H9 (cell line): ENCODE measurements around the gene ZNF346. TPM values are rescaled to one million over a fixed set of nuclear protein-coding genes. Genes with fewer than 3 reads are reported as not detected.

Experiments used
- DNase-seq: peaks from one replicate; pipeline ENCODE4 v3.0.0-alpha.2; 2017
- H2AFZ ChIP-seq: one replicate; pipeline ENCODE4 v1.6.1; 2013; ENCODE audit warnings: mild to moderate bottlenecking, low read length, control low read depth, moderate library complexity
- H2AK5ac ChIP-seq: 2 replicates; pipeline ENCODE4 v1.6.1; 2013; ENCODE audit warnings: low read length, control low read depth, mixed read lengths; ENCODE audit not compliant: insufficient read length
- H2BK120ac ChIP-seq: one replicate; pipeline ENCODE4 v1.6.1; 2013; ENCODE audit warnings: low read depth, mild to moderate bottlenecking, low read length, control low read depth, inconsistent platforms; ENCODE audit not compliant: poor library complexity, severe bottlenecking
- H2BK12ac ChIP-seq: 2 replicates; pipeline ENCODE4 v1.6.1; 2013; ENCODE audit warnings: low read length, control low read depth, mixed read lengths, low read depth; ENCODE audit not compliant: insufficient read length
- H2BK15ac ChIP-seq: 2 replicates; pipeline ENCODE4 v1.6.1; 2013; ENCODE audit warnings: low read depth, low read length, control low read depth
- H2BK20ac ChIP-seq: one replicate; pipeline ENCODE4 v1.6.1; 2013; ENCODE audit warnings: low read depth, mild to moderate bottlenecking, low read length, control low read depth, inconsistent platforms; ENCODE audit not compliant: poor library complexity, severe bottlenecking
- H2BK5ac ChIP-seq: 2 replicates; pipeline ENCODE4 v1.6.1; 2013; ENCODE audit warnings: low read length, control low read depth, mixed read lengths; ENCODE audit not compliant: insufficient read length
- H3K14ac ChIP-seq: 2 replicates; pipeline ENCODE4 v1.6.1; 2013; ENCODE audit warnings: low read length, control low read depth; ENCODE audit not compliant: insufficient read depth
- H3K18ac ChIP-seq: 2 replicates; pipeline ENCODE4 v1.6.1; 2013; ENCODE audit warnings: low read depth, mild to moderate bottlenecking, mixed read lengths, low read length, control low read depth; ENCODE audit not compliant: insufficient read length
- H3K23ac ChIP-seq: 2 replicates; pipeline ENCODE4 v1.6.1; 2013; ENCODE audit warnings: low read length, control low read depth, mixed read lengths, low read depth; ENCODE audit not compliant: insufficient read length
- H3K23me2 ChIP-seq: 2 replicates; pipeline ENCODE4 v1.6.1; 2013; ENCODE audit warnings: low read depth, mild to moderate bottlenecking, mixed read lengths, low read length, control low read depth; ENCODE audit not compliant: insufficient read length, poor library complexity, severe bottlenecking
- H3K27ac ChIP-seq: 2 replicates; pipeline ENCODE4 v1.5.1; 2013; ENCODE audit warnings: low read length, control low read depth, mixed read lengths, low read depth; ENCODE audit not compliant: insufficient read length
- H3K27me3 ChIP-seq: 2 replicates; pipeline ENCODE4 v1.6.1; 2013; ENCODE audit warnings: low read length, control low read depth, inconsistent platforms; ENCODE audit not compliant: insufficient read depth
- H3K4ac ChIP-seq: 2 replicates; pipeline ENCODE4 v1.6.1; 2013; ENCODE audit warnings: low read depth, mild to moderate bottlenecking, control low read depth, inconsistent platforms, low read length, moderate library complexity
- H3K4me1 ChIP-seq: 2 replicates; pipeline ENCODE4 v1.6.1; 2013; ENCODE audit warnings: low read length, control low read depth, inconsistent platforms; ENCODE audit not compliant: insufficient read depth
- H3K4me2 ChIP-seq: 2 replicates; pipeline ENCODE4 v1.6.1; 2013; ENCODE audit warnings: low read length, control low read depth, mixed read lengths; ENCODE audit not compliant: insufficient read length, insufficient read depth
- H3K56ac ChIP-seq: 2 replicates; pipeline ENCODE4 v1.6.1; 2013; ENCODE audit warnings: low read depth, mild to moderate bottlenecking, mixed read lengths, low read length, control low read depth; ENCODE audit not compliant: insufficient read length
- H3K79me1 ChIP-seq: 2 replicates; pipeline ENCODE4 v1.6.1; 2013; ENCODE audit warnings: low read depth, mild to moderate bottlenecking, moderate library complexity, low read length, control low read depth, inconsistent platforms; ENCODE audit not compliant: insufficient read depth, poor library complexity, severe bottlenecking
- H3K79me2 ChIP-seq: 2 replicates; pipeline ENCODE4 v1.6.1; 2013; ENCODE audit warnings: low read length, control low read depth, inconsistent platforms; ENCODE audit not compliant: insufficient read depth
- H3K9ac ChIP-seq: 2 replicates; pipeline ENCODE4 v1.6.1; 2013; ENCODE audit warnings: low read length, control low read depth, mixed read lengths; ENCODE audit not compliant: insufficient read length; ENCODE audit errors: extremely low read depth
- H3K9me3 ChIP-seq: one replicate; pipeline ENCODE4 v1.6.1; 2013; ENCODE audit warnings: low read depth, low read length, inconsistent platforms; ENCODE audit not compliant: control insufficient read depth
- H3T11ph ChIP-seq: one replicate; pipeline ENCODE4 v1.6.1; 2013; ENCODE audit warnings: mild to moderate bottlenecking, low read length, control low read depth, inconsistent platforms
- H4K20me1 ChIP-seq: one replicate; pipeline ENCODE4 v1.6.1; 2013; ENCODE audit not compliant: control insufficient read depth, insufficient read length, insufficient read depth
- H4K5ac ChIP-seq: 2 replicates; pipeline ENCODE4 v1.6.1; 2013; ENCODE audit warnings: low read depth, mild to moderate bottlenecking, mixed read lengths, low read length, control low read depth; ENCODE audit not compliant: insufficient read length
- H4K8ac ChIP-seq: replicated peaks from 2 replicates; pipeline ENCODE4 v1.6.1; 2013; ENCODE audit warnings: low read length, control low read depth, mixed read lengths, low read depth; ENCODE audit not compliant: insufficient read length
- H4K91ac ChIP-seq: 2 replicates; pipeline ENCODE4 v1.6.1; 2013; ENCODE audit warnings: low read depth, mild to moderate bottlenecking, moderate library complexity, mixed read lengths, low read length, control low read depth; ENCODE audit not compliant: insufficient read length
- H3K27ac Mint-ChIP-seq, 3 experiments: 2 replicates in 2 of 3; 3 replicates in 1 of 3; pipeline ENCODE4 v1.8.0; 2020 to 2021; ENCODE audit warnings: mixed read lengths in 3 of 3, mild to moderate bottlenecking in 1 of 3, moderate library complexity in 1 of 3
- H3K27me3 Mint-ChIP-seq: 2 replicates; pipeline ENCODE4 v1.8.0; 2021; ENCODE audit warnings: low read depth, mild to moderate bottlenecking, moderate library complexity, mixed read lengths
- H3K36me3 Mint-ChIP-seq, 3 experiments: 2 replicates in 2 of 3; 3 replicates in 1 of 3; pipeline ENCODE4 v1.8.0; 2020 to 2021; ENCODE audit warnings: low read depth in 3 of 3, mixed read lengths in 3 of 3; ENCODE audit not compliant: insufficient read depth in 1 of 3
- H3K4me1 Mint-ChIP-seq, 2 experiments: 2 replicates each; pipeline ENCODE4 v1.8.0; 2020; ENCODE audit warnings: mixed read lengths in 2 of 2
- H3K4me3 Mint-ChIP-seq, 2 experiments: 2 replicates in 1 of 2; 3 replicates in 1 of 2; pipeline ENCODE4 v1.8.0; 2020 to 2021; ENCODE audit warnings: mild to moderate bottlenecking in 2 of 2, mixed read lengths in 2 of 2, moderate library complexity in 1 of 2
- H3K9me3 Mint-ChIP-seq, 2 experiments: 2 replicates in 1 of 2; 3 replicates in 1 of 2; pipeline ENCODE4 v1.8.0; 2020; ENCODE audit warnings: mild to moderate bottlenecking in 2 of 2, mixed read lengths in 2 of 2, moderate library complexity in 1 of 2
- WGBS: extraction: QIAGEN DNeasy Blood & Tissue Kit; methylation state at CpG from one replicate; pipeline ENCODE4 v1.1.7; 2013; ENCODE audit warnings: missing lambda C conversion rate, low lambda C conversion rate, mixed read lengths; ENCODE audit not compliant: insufficient read length; ENCODE audit errors: extremely low coverage; 5-methylcytosine and 5-hydroxymethylcytosine counted together
- total RNA-seq: library from RNA; stranded (reverse); gene quantifications from 2 replicates; pipeline ENCODE4 v1.2.1, GENCODE V29; 2021
- TF ChIP-seq, protein P1 (sequence below): fragments of 200-600 bp; sonication (generic); conservative IDR thresholded peaks from 3 replicates; pipeline ENCODE4 v1.8.0; 2021; ENCODE audit warnings: antibody characterized with exemption, mild to moderate bottlenecking

ZNF346 gene
- total RNA-seq, 1 experiment from 2014 or later = 22.7 TPM

DNA sequence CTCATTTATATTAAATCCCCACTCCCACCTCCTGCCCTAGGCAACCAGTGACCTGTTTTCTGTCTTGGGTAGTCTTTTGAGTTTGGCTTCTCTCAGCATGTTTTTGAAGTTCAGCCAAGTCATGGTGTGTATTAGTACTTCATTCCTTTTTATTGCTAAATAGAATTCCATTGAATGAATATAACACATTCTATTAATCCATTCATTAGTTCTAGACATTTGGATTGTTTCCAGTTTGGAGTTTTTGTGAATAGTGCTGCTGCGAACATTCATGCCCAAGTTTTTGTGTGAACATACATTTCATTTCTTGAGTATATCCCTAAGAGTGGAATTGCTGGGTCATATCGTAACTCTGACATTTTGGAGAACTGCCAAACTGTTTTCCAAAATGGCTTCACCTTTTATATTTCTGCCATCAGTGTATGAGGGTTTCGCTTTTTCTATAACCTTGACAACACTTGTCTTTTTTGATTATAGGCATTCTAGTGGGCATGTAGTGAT lies 2.7 kb downstream of the ZNF346 start:
- H3K4me1 Mint-ChIP-seq = peaks cover 13 to 18% of the 10 kb centered on the region in 2 experiments
- Histone ChIP-seq H2AK5ac (no peak overlapping the region), H2BK20ac (no peak overlapping the region), H2BK12ac (no peak overlapping the region), H3K4ac (no peak overlapping the region), H3K23ac (no peak overlapping the region), H4K20me1 (no peaks in the 10 kb centered on the region), H3K4me2 (no peak overlapping the region), H3K9me3 (no peaks in the 10 kb centered on the region), H4K91ac (no peak overlapping the region), H3K9ac (no peak overlapping the region), H3K18ac (no peak overlapping the region), H3K79me1 (no peaks in the 10 kb centered on the region), H3K27ac (no peak overlapping the region), H3K79me2 (no peaks in the 10 kb centered on the region), H2BK5ac (no peak overlapping the region), H3K4me1 (no peaks in the 10 kb centered on the region), H2AFZ (no peak overlapping the region), H2BK120ac (no peak overlapping the region), H2BK15ac (no peak overlapping the region), H3K14ac (no peak overlapping the region), H3T11ph (no peak overlapping the region), H3K27me3 (no peaks in the 10 kb centered on the region), H4K8ac (no peak overlapping the region), H3K56ac (no peak overlapping the region), H4K5ac (no peak overlapping the region), H3K23me2 (peaks cover 12% of the 10 kb centered on the region)
- DNase-seq = no peak
- TF ChIP-seq, protein P1, sequence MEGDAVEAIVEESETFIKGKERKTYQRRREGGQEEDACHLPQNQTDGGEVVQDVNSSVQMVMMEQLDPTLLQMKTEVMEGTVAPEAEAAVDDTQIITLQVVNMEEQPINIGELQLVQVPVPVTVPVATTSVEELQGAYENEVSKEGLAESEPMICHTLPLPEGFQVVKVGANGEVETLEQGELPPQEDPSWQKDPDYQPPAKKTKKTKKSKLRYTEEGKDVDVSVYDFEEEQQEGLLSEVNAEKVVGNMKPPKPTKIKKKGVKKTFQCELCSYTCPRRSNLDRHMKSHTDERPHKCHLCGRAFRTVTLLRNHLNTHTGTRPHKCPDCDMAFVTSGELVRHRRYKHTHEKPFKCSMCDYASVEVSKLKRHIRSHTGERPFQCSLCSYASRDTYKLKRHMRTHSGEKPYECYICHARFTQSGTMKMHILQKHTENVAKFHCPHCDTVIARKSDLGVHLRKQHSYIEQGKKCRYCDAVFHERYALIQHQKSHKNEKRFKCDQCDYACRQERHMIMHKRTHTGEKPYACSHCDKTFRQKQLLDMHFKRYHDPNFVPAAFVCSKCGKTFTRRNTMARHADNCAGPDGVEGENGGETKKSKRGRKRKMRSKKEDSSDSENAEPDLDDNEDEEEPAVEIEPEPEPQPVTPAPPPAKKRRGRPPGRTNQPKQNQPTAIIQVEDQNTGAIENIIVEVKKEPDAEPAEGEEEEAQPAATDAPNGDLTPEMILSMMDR = no peak
- no peaks in the 10 kb centered on the region for H3K27me3 Mint-ChIP-seq
- no peaks in the 10 kb centered on the region for H3K9me3 Mint-ChIP-seq
- H3K27ac Mint-ChIP-seq = no peak overlapping the region
- H3K36me3 Mint-ChIP-seq = peaks cover 9 to 39% (median 38%) of the 10 kb centered on the region in 3 experiments; a peak in 6 of 7 replicates
- H3K4me3 Mint-ChIP-seq = no peak overlapping the region
- no CpG with 5 or more reads among the region's 3 CpGs for WGBS
